HepG2 (cell line): ENCODE results near the gene CD177. TPM values are rescaled to one million over a fixed set of nuclear protein-coding genes. Genes with fewer than 3 reads are reported as not detected.

Experiments
- DR1 ChIP-seq: sonication (generic); formaldehyde crosslinking; IDR thresholded peaks from 2 replicates; pipeline ENCODE4 v1.8.0; 2021; ENCODE audit warnings: mild to moderate bottlenecking, missing genetic modification reagents, inconsistent platforms
- ELF1 ChIP-seq: sonication (generic); formaldehyde crosslinking; IDR thresholded peaks from 2 replicates; pipeline ENCODE4 v1.4.0; 2020; ENCODE audit warnings: missing genetic modification reagents
- MATR3 ChIP-seq: sonication (generic); formaldehyde crosslinking; IDR thresholded peaks from 2 replicates; pipeline ENCODE4 v1.4.0; 2020; ENCODE audit warnings: missing genetic modification reagents
- NCOR1 ChIP-seq: fragments of 200-600 bp; sonication (generic); IDR thresholded peaks from 2 replicates; pipeline ENCODE4 v1.7.0; 2017; ENCODE audit warnings: antibody characterized with exemption, low read length, borderline replicate concordance
- NONO ChIP-seq, 2 experiments: fragments of 450-650 bp in 1 of 2; sonication (generic) in 1 of 2; formaldehyde crosslinking in 1 of 2; IDR thresholded peaks in 1 of 2; conservative IDR thresholded peaks in 1 of 2; 2 replicates each; pipeline versions ENCODE4 v1.6.1 to v1.8.0; 2017 to 2022; ENCODE audit warnings: mild to moderate bottlenecking in 1 of 2, missing genetic modification reagents in 1 of 2, moderate library complexity in 1 of 2
- XBP1 ChIP-seq: sonication (generic); formaldehyde crosslinking; IDR thresholded peaks from 2 replicates; pipeline ENCODE4 v1.5.0; 2020; ENCODE audit warnings: missing genetic modification reagents
- polyA plus RNA-seq, 8 experiments: library from polyadenylated mRNA; depleted of rRNA in 3 of 8; stranded (reverse) in 7 of 8; unstranded in 1 of 8; fragments of >200 nt; fragmentation: Illumina TruSeq in 4 of 8; extraction: Trizol in 4 of 8; gene quantifications; 2 replicates each; pipeline versions ENCODE4 v1.2.1 to v1.2.3, GENCODE V29; 2011 to 2016; ENCODE audit warnings: low read depth in 4 of 8, missing spikeins in 1 of 8, mixed read lengths in 1 of 8; ENCODE audit not compliant: insufficient read depth in 1 of 8
- total RNA-seq, 5 experiments: library from RNA; depleted of rRNA; stranded (reverse); fragments of >200 nt; fragmentation: Illumina TruSeq; extraction: Trizol; gene quantifications; 2 replicates each; pipeline ENCODE4 v1.2.3, GENCODE V29; 2016; ENCODE audit warnings: low read depth in 1 of 5
- TF ChIP-seq, protein P1 (sequence below): sonication (generic); formaldehyde crosslinking; IDR thresholded peaks from 2 replicates; pipeline ENCODE4 v1.4.0; 2020; ENCODE audit warnings: mild to moderate bottlenecking, missing genetic modification reagents
- TF ChIP-seq, protein P2 (sequence below): sonication (generic); formaldehyde crosslinking; conservative IDR thresholded peaks from 2 replicates; pipeline ENCODE4 v1.4.0; 2020; ENCODE audit warnings: missing genetic modification reagents

CD177 gene
- total and polyA plus RNA-seq, 2 of the 13 experiments (the other 11 are each of a cell fraction or from before 2014, with no cell fraction given): not detected

DNA sequence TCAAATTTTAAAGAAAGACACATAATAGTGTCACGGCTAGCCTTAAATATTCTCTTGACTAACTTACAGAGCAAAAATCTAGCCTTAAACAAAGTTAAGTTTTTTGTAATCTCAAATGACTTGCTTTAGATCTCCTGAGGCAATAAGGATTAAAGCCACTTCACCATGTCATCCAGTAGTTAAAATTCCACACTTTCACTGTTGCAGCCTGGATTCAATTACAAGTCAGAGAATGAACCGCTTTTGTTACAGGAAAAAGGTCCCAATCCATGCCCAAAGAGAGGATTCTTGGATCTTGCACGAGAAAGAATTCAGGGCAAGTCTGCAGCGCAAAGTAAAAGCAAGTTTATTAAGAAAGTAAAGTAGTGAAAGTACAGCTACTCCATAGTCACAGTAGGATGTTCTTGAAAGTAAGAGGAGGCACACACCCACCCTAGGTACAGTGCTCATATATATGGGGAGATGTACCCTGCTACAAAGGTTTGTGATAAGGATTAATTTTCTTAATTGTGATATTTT, 34.6 kb upstream of the CD177 start (continued):
- TF ChIP-seq, protein P1, sequence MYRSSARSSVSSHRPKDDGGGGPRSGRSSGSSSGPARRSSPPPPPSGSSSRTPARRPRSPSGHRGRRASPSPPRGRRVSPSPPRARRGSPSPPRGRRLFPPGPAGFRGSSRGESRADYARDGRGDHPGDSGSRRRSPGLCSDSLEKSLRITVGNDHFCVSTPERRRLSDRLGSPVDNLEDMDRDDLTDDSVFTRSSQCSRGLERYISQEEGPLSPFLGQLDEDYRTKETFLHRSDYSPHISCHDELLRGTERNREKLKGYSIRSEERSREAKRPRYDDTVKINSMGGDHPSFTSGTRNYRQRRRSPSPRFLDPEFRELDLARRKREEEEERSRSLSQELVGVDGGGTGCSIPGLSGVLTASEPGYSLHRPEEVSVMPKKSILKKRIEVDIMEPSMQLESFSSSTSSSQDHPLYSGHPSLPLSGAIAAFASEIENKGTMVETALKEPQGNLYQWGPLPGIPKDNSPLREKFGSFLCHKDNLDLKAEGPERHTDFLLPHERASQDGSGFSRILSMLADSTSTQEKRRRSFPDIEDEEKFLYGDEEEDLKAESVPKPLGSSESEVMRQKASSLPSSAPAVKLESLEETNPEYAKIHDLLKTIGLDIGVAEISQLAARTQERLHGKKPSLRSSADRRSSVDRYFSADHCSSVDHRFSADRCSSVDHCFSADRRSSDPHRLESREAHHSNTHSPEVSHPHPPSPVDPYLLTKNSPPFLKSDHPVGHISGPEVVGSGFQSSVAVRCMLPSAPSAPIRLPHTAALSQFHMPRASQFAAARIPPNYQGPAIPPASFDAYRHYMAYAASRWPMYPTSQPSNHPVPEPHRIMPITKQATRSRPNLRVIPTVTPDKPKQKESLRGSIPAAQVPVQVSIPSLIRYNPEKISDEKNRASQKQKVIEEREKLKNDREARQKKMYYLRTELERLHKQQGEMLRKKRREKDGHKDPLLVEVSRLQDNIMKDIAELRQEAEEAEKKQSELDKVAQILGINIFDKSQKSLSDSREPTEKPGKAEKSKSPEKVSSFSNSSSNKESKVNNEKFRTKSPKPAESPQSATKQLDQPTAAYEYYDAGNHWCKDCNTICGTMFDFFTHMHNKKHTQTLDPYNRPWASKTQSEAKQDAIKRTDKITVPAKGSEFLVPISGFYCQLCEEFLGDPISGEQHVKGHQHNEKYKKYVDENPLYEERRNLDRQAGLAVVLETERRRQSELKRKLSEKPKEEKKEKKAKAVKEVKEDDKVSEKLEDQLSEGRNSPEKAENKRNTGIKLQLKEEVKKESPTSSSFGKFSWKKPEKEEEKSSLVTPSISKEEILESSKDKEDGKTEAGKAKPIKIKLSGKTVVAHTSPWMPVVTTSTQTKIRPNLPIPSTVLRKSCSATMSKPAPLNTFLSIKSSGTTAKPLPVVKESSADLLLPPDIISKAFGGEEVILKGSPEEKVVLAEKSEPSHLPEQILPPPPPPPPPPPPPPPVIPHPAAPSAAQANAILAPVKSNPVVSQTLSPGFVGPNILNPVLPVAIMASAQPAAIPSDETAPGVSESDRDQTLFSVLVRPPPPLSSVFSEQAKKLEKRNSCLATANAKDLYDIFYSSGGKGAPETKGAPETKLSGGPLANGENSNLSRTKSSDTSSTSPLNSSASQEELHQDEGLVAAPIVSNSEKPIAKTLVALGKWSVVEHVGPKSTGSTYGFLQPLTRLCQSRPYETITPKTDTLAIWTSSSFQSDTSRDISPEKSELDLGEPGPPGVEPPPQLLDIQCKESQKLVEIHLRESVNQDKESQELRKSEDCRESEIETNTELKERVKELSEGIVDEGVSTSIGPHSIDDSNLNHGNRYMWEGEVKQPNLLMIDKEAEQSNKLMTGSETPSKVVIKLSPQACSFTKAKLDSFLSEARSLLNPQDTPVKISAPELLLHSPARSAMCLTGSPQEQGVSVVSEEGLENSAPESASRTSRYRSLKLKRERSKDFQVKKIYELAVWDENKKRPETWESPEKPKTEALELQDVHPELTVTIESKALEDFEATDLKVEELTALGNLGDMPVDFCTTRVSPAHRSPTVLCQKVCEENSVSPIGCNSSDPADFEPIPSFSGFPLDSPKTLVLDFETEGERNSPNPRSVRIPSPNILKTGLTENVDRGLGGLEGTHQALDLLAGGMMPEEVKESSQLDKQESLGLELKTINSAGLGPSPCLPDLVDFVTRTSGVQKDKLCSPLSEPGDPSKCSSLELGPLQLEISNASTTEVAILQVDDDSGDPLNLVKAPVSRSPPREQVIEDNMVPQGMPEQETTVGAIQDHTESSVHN (CRISPR knock-in tag): no peak
- no peak for TF ChIP-seq NONO (IDR thresholded peaks at IDR 0.05)
- no peak for TF ChIP-seq NONO (CRISPR knock-in tag; conservative IDR thresholded peaks at IDR 0.05)
- TF ChIP-seq DR1 (CRISPR knock-in tag): no peak
- no peak for TF ChIP-seq MATR3 (CRISPR knock-in tag)
- TF ChIP-seq NCOR1: no peak
- TF ChIP-seq, protein P2, sequence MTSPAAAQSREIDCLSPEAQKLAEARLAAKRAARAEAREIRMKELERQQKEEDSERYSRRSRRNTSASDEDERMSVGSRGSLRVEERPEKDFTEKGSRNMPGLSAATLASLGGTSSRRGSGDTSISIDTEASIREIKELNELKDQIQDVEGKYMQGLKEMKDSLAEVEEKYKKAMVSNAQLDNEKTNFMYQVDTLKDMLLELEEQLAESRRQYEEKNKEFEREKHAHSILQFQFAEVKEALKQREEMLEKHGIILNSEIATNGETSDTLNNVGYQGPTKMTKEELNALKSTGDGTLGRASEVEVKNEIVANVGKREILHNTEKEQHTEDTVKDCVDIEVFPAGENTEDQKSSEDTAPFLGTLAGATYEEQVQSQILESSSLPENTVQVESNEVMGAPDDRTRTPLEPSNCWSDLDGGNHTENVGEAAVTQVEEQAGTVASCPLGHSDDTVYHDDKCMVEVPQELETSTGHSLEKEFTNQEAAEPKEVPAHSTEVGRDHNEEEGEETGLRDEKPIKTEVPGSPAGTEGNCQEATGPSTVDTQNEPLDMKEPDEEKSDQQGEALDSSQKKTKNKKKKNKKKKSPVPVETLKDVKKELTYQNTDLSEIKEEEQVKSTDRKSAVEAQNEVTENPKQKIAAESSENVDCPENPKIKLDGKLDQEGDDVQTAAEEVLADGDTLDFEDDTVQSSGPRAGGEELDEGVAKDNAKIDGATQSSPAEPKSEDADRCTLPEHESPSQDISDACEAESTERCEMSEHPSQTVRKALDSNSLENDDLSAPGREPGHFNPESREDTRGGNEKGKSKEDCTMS (CRISPR knock-in tag): no peak
- no peak for TF ChIP-seq ELF1 (CRISPR knock-in tag)
- no peak for TF ChIP-seq XBP1 (CRISPR knock-in tag)
